ENCODE data around the gene GSTA4. TPM values are rescaled to one million over a fixed set of nuclear protein-coding genes. Genes with fewer than 3 reads are reported as not detected.
"Not testable (repeated sequence)": the region's sequence is repeated elsewhere in the genome, so short reads cannot be mapped to it uniquely, and the experiment has no call there.

Gene GSTA4
- total RNA-seq, 1 donor from 2014 or later, result 10.9 TPM

- no peak overlapping the region for H3K4me2 ChIP-seq (ENCODE audit: low read length)
- peaks cover 44% of the 10 kb centered on the region for H3K27me3 Mint-ChIP-seq (ENCODE audit: low read depth, unreplicated experiment)
- H3K9me3 ChIP-seq (ENCODE audit: insufficient read depth, low read depth, low read length), result peaks cover 3% of the 10 kb centered on the region
These were observed 29.7 kb downstream of the GSTA4 start for GRCh38 chr6:52965380-52965779.

GRCh38 chr6:52964318-52964717 lies 30.8 kb downstream of the GSTA4 start:
- H3K27me3 ChIP-seq (ENCODE audit: insufficient read depth, low read length), result no peaks in the 10 kb centered on the region
- Mint-ChIP-seq H3K27me3 (ENCODE audit: low read depth, unreplicated experiment) (peaks cover 49% of the 10 kb centered on the region), H3K27ac (ENCODE audit: unreplicated experiment) (no peak overlapping the region), H3K9me3 (ENCODE audit: unreplicated experiment) (peaks cover 9% of the 10 kb centered on the region), H3K36me3 (ENCODE audit: low read depth, unreplicated experiment) (peaks cover 5% of the 10 kb centered on the region), H3K4me3 (ENCODE audit: unreplicated experiment) (no peak overlapping the region), H3K4me1 (ENCODE audit: low read depth, unreplicated experiment) (no peaks in the 10 kb centered on the region)
- H3K79me2 ChIP-seq (ENCODE audit: insufficient read depth, low read length), result no peaks in the 10 kb centered on the region
- H3K4me3 ChIP-seq (ENCODE audit: insufficient read depth, low read depth, low read length), result no peak overlapping the region
- no peaks in the 10 kb centered on the region for H3K36me3 ChIP-seq (ENCODE audit: insufficient read depth, low read length)
- H4K20me1 ChIP-seq (ENCODE audit: insufficient read depth, low read length), result no peaks in the 10 kb centered on the region
- DNase-seq (ENCODE audit: low read depth) (no peak), FAIRE-seq (no peak)
- H3K9ac ChIP-seq (ENCODE audit: low read length), result no peak overlapping the region
- no peak overlapping the region for H3K4me2 ChIP-seq (ENCODE audit: low read length)
- H2AFZ ChIP-seq (ENCODE audit: low read depth, low read length), result no peak overlapping the region
- H3K4me1 ChIP-seq (ENCODE audit: insufficient read depth, low read length), result no peaks in the 10 kb centered on the region
- TF ChIP-seq CTCF (IDR thresholded peaks at IDR 0.05; ENCODE audit: insufficient read depth, low read depth, low read length) (no peak), EZH2 (IDR thresholded peaks at IDR 0.05; ENCODE audit: insufficient read depth, low read length) (no peak)
- peaks cover 3% of the 10 kb centered on the region for H3K9me3 ChIP-seq (ENCODE audit: insufficient read depth, low read depth, low read length)
- H3K27ac ChIP-seq (ENCODE audit: low read depth, low read length), result no peak overlapping the region

More at GRCh38 chr6:52965380-52965779, 29.7 kb downstream of the GSTA4 start:
- H2AFZ ChIP-seq (ENCODE audit: low read depth, low read length), result no peak overlapping the region
- Mint-ChIP-seq H3K36me3 (ENCODE audit: low read depth, unreplicated experiment) (peaks cover 3% of the 10 kb centered on the region), H3K9me3 (ENCODE audit: unreplicated experiment) (peaks cover 9% of the 10 kb centered on the region), H3K4me1 (ENCODE audit: low read depth, unreplicated experiment) (no peaks in the 10 kb centered on the region), H3K4me3 (ENCODE audit: unreplicated experiment) (no peak overlapping the region), H3K27ac (ENCODE audit: unreplicated experiment) (no peak overlapping the region)
- FAIRE-seq, result no peak
- TF ChIP-seq CTCF (IDR thresholded peaks at IDR 0.05; ENCODE audit: insufficient read depth, low read depth, low read length) (no peak), EZH2 (IDR thresholded peaks at IDR 0.05; ENCODE audit: insufficient read depth, low read length) (no peak)
- H3K9ac ChIP-seq (ENCODE audit: low read length), result no peak overlapping the region
- no peak for DNase-seq (ENCODE audit: low read depth)
- H3K27ac ChIP-seq (ENCODE audit: low read depth, low read length), result no peak overlapping the region
- no peaks in the 10 kb centered on the region for H3K36me3 ChIP-seq (ENCODE audit: insufficient read depth, low read length)
- H3K27me3 ChIP-seq (ENCODE audit: insufficient read depth, low read length), result no peaks in the 10 kb centered on the region
- no peaks in the 10 kb centered on the region for H4K20me1 ChIP-seq (ENCODE audit: insufficient read depth, low read length)
- no peak overlapping the region for H3K4me3 ChIP-seq (ENCODE audit: insufficient read depth, low read depth, low read length)
- no peaks in the 10 kb centered on the region for H3K4me1 ChIP-seq (ENCODE audit: insufficient read depth, low read length)
- no peaks in the 10 kb centered on the region for H3K79me2 ChIP-seq (ENCODE audit: insufficient read depth, low read length)

- Histone ChIP-seq H3K4me1 (ENCODE audit: insufficient read depth, low read length) (no peaks in the 10 kb centered on the region), H3K9ac (ENCODE audit: low read length) (no peak overlapping the region), H3K27ac (ENCODE audit: low read depth, low read length) (no peak overlapping the region), H4K20me1 (ENCODE audit: insufficient read depth, low read length) (no peaks in the 10 kb centered on the region), H3K9me3 (ENCODE audit: insufficient read depth, low read depth, low read length) (peaks cover 3% of the 10 kb centered on the region), H3K4me3 (ENCODE audit: insufficient read depth, low read depth, low read length) (no peak overlapping the region), H3K79me2 (ENCODE audit: insufficient read depth, low read length) (no peaks in the 10 kb centered on the region), H3K4me2 (ENCODE audit: low read length) (no peak overlapping the region), H3K27me3 (ENCODE audit: insufficient read depth, low read length) (no peaks in the 10 kb centered on the region), H2AFZ (ENCODE audit: low read depth, low read length) (no peak overlapping the region), H3K36me3 (ENCODE audit: insufficient read depth, low read length) (no peaks in the 10 kb centered on the region)
- DNase-seq (ENCODE audit: low read depth), result no peak
- no peak for FAIRE-seq
- peaks cover 9% of the 10 kb centered on the region for H3K9me3 Mint-ChIP-seq (ENCODE audit: unreplicated experiment)
- TF ChIP-seq CTCF (IDR thresholded peaks at IDR 0.05; ENCODE audit: insufficient read depth, low read depth, low read length) (no peak), EZH2 (IDR thresholded peaks at IDR 0.05; ENCODE audit: insufficient read depth, low read length) (no peak)
- H3K4me3 Mint-ChIP-seq (ENCODE audit: unreplicated experiment), result no peak overlapping the region
- peaks cover 5% of the 10 kb centered on the region for H3K36me3 Mint-ChIP-seq (ENCODE audit: low read depth, unreplicated experiment)
- H3K27me3 Mint-ChIP-seq (ENCODE audit: low read depth, unreplicated experiment), result peaks cover 46% of the 10 kb centered on the region
- H3K27ac Mint-ChIP-seq (ENCODE audit: unreplicated experiment), result no peak overlapping the region
- no peaks in the 10 kb centered on the region for H3K4me1 Mint-ChIP-seq (ENCODE audit: low read depth, unreplicated experiment)
These were observed 32.4 kb downstream of the GSTA4 start for GRCh38 chr6:52962701-52963100.

GRCh38 chr6:52961022-52961421 lies 34.1 kb downstream of the GSTA4 start:
- not testable (repeated sequence) for H3K4me3 Mint-ChIP-seq (ENCODE audit: unreplicated experiment); H3K27ac ChIP-seq (ENCODE audit: low read depth, low read length); H3K9me3 ChIP-seq (ENCODE audit: insufficient read depth, low read depth, low read length); H3K9me3 Mint-ChIP-seq (ENCODE audit: unreplicated experiment); H3K4me1 Mint-ChIP-seq (ENCODE audit: low read depth, unreplicated experiment); H3K36me3 Mint-ChIP-seq (ENCODE audit: low read depth, unreplicated experiment); H4K20me1 ChIP-seq (ENCODE audit: insufficient read depth, low read length); FAIRE-seq; H3K4me3 ChIP-seq (ENCODE audit: insufficient read depth, low read depth, low read length); H3K4me2 ChIP-seq (ENCODE audit: low read length); H3K36me3 ChIP-seq (ENCODE audit: insufficient read depth, low read length); H3K79me2 ChIP-seq (ENCODE audit: insufficient read depth, low read length); H3K9ac ChIP-seq (ENCODE audit: low read length); H3K27ac Mint-ChIP-seq (ENCODE audit: unreplicated experiment); DNase-seq (ENCODE audit: low read depth); H2AFZ ChIP-seq (ENCODE audit: low read depth, low read length); H3K4me1 ChIP-seq (ENCODE audit: insufficient read depth, low read length); H3K27me3 ChIP-seq (ENCODE audit: insufficient read depth, low read length)
- peaks cover 35% of the 10 kb centered on the region for H3K27me3 Mint-ChIP-seq (ENCODE audit: low read depth, unreplicated experiment)

All from astrocyte (in vitro differentiated cells and primary cell).